GM12865 (cell line): ENCODE results near the gene PLXNA1.
A peak's percentile ranks its signal among the peaks of the same experiment; 100 is the strongest.

Experiments
- DNase-seq: peaks from one replicate; pipeline ENCODE4 v3.0.0; 2010; ENCODE audit warnings: low read depth
- H3K4me3 ChIP-seq: 2 replicates; pipeline ENCODE4 v1.5.1; 2011; ENCODE audit warnings: mild to moderate bottlenecking, low read depth, low read length, control low read depth
- TF ChIP-seq, protein P1 (sequence below): IDR thresholded peaks from 2 replicates; pipeline ENCODE4 v1.5.1; 2011; ENCODE audit warnings: low read length, control low read depth, low read depth, inconsistent platforms; ENCODE audit not compliant: insufficient read depth; ENCODE audit errors: missing control alignments

PLXNA1 gene

GRCh38 chr3:126982471-126983175 lies at the start of gene PLXNA1:
PLXNA1 (plus strand) TSS chr3:126983115; CDS start chr3:126988594, 5,479 bp downstream.
- DNase-seq = peak; percentile 91
- TF ChIP-seq, protein P1, sequence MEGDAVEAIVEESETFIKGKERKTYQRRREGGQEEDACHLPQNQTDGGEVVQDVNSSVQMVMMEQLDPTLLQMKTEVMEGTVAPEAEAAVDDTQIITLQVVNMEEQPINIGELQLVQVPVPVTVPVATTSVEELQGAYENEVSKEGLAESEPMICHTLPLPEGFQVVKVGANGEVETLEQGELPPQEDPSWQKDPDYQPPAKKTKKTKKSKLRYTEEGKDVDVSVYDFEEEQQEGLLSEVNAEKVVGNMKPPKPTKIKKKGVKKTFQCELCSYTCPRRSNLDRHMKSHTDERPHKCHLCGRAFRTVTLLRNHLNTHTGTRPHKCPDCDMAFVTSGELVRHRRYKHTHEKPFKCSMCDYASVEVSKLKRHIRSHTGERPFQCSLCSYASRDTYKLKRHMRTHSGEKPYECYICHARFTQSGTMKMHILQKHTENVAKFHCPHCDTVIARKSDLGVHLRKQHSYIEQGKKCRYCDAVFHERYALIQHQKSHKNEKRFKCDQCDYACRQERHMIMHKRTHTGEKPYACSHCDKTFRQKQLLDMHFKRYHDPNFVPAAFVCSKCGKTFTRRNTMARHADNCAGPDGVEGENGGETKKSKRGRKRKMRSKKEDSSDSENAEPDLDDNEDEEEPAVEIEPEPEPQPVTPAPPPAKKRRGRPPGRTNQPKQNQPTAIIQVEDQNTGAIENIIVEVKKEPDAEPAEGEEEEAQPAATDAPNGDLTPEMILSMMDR = peak; percentile 97
- peak within 1 kb of the TSS; percentile 76 for H3K4me3 ChIP-seq

- TF ChIP-seq, protein P1 = no peak
- no peak overlapping the region for H3K4me3 ChIP-seq
- no peak for DNase-seq
These were observed 48.8 kb upstream of the PLXNA1 start for GRCh38 chr3:126934031-126934531.

- TF ChIP-seq, protein P1 = no peak
- no peak for DNase-seq
- H3K4me3 ChIP-seq = no peak overlapping the region
These were observed 47.9 kb upstream of the PLXNA1 start for GRCh38 chr3:126934991-126935390.

DNA sequence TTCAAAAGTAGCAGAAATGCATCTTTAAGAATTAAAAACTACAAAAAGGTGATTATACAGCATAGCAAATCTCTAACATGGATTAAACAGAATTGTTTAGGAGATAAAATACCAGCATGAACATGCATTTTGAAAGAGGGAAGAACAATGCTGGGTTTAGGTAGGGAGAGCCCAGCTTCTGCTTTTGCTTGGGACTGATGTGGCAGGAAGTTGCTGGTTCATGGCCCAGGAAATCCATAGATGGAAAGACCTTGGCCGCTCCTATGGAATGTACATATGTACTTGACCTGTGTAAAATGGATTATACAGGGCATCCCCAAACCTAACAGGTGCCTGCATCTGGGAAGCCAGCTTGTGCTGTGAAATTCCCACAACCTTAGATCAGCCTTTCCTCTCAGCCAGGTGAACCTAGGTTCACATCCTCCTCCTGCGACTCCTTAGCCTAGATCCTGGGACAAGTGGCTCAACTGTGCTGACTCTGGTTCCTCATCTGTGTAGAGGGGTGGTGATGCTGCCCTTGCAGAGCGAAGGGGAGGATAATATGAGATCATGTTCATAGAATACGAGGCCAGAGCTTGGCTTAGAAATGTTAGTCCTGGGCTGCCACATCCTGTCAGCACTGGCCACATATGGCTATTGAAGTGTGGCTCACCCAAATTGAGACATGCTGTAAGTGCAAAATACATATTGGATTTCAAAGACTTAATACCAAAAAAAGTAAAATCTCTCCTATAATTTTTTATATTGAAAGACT lies 47.0 kb upstream of the PLXNA1 start:
- TF ChIP-seq, protein P1 = no peak
- H3K4me3 ChIP-seq = no peak overlapping the region
- no peak for DNase-seq

DNA sequence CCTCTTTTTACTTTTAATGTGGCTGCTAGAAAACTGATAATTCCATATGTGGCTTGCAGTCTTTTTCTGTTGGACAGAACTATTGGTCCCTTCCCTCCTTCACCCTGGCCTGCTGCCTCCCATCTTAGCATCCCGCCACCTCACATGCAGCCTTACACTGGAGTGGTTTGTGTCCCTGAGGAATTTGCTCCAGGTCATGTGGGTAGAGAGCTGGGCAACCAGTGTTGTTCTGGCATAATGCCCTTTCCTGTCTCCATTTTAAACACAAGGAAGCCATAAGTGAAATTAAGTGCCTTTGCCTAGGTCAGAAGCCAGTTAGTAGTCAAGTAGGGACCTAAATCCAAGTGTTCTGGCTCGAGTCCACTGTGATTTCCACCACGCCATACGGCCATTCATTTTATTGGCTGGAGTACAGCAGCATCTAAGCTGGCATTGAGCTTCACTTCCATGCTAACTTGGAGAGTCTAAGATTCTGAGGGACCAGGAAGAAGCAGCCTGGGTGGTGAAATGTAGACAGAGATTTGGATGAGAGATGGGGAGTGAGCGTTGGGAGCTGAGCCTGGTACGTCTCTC lies 46.0 kb upstream of the PLXNA1 start:
- DNase-seq = no peak
- no peak overlapping the region for H3K4me3 ChIP-seq
- TF ChIP-seq, protein P1 = no peak

DNA sequence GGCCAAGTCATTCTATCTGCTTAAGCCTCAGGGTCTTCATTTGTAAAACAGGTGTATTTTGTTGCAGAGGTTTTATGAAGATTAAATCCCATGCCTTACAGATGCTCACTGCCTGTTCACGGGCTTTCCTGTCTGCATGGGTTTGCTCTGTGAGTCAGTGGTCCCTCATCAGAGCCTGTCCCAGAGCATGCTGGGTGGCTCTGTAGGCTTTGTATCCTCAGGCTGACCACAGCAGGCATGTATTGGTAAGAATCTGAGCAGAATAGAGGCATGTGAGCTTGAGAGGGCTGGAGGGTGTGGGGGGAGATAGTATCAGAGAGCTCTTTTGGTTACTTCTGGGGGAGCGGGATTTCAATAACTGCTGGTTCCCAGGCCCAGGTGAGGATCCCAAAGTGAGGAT lies 45.4 kb upstream of the PLXNA1 start:
- TF ChIP-seq, protein P1 = no peak
- no peak overlapping the region for H3K4me3 ChIP-seq
- no peak for DNase-seq
